Epithelial cell of esophagus (primary cell): ENCODE results near the gene PSMD11.
A peak's percentile ranks its signal among the peaks of the same experiment; 100 is the strongest.

Experiments used
- DNase-seq: peaks from one replicate; pipeline ENCODE4 v3.0.0; 2010; ENCODE audit warnings: low read depth
- H3K4me3 ChIP-seq: 2 replicates; pipeline ENCODE4 v1.5.1; 2011; ENCODE audit warnings: mild to moderate bottlenecking, low read length, control low read depth
- TF ChIP-seq, protein P1 (sequence below): IDR thresholded peaks from 2 replicates; pipeline ENCODE4 v1.5.1; 2011; ENCODE audit warnings: low read depth, mild to moderate bottlenecking, low read length, control low read depth, inconsistent platforms; ENCODE audit not compliant: insufficient read depth; ENCODE audit errors: missing control alignments

PSMD11 gene

DNA sequence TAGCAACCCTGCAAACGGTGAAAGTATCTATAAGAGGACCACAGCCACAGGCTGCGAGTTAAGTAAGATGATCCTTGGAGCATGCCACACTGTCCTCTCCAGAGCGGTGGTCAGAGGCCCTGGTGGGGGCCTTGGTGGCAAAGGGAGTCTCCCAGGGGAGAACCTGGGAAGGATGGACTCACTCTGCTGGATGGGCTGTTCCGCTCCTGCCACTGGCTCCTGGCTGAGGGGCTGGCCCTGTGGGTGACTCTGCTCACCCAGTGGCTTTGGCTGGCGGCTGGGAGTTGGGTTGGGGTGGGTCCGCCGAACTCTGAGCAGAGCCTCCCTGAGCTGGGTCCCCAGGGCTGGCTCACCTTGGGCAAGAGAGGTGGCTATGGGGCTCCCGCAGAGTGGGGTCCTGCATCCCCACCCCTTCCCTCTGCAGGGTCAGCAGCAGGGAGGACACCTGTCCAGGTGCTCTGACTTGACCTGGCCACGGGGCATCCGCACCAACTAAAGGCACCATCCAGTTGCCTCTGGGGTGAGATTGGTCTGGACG, 49.7 kb downstream of the PSMD11 start:
- TF ChIP-seq, protein P1, sequence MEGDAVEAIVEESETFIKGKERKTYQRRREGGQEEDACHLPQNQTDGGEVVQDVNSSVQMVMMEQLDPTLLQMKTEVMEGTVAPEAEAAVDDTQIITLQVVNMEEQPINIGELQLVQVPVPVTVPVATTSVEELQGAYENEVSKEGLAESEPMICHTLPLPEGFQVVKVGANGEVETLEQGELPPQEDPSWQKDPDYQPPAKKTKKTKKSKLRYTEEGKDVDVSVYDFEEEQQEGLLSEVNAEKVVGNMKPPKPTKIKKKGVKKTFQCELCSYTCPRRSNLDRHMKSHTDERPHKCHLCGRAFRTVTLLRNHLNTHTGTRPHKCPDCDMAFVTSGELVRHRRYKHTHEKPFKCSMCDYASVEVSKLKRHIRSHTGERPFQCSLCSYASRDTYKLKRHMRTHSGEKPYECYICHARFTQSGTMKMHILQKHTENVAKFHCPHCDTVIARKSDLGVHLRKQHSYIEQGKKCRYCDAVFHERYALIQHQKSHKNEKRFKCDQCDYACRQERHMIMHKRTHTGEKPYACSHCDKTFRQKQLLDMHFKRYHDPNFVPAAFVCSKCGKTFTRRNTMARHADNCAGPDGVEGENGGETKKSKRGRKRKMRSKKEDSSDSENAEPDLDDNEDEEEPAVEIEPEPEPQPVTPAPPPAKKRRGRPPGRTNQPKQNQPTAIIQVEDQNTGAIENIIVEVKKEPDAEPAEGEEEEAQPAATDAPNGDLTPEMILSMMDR, result no peak
- no peak for DNase-seq
- no peak overlapping the region for H3K4me3 ChIP-seq

DNA sequence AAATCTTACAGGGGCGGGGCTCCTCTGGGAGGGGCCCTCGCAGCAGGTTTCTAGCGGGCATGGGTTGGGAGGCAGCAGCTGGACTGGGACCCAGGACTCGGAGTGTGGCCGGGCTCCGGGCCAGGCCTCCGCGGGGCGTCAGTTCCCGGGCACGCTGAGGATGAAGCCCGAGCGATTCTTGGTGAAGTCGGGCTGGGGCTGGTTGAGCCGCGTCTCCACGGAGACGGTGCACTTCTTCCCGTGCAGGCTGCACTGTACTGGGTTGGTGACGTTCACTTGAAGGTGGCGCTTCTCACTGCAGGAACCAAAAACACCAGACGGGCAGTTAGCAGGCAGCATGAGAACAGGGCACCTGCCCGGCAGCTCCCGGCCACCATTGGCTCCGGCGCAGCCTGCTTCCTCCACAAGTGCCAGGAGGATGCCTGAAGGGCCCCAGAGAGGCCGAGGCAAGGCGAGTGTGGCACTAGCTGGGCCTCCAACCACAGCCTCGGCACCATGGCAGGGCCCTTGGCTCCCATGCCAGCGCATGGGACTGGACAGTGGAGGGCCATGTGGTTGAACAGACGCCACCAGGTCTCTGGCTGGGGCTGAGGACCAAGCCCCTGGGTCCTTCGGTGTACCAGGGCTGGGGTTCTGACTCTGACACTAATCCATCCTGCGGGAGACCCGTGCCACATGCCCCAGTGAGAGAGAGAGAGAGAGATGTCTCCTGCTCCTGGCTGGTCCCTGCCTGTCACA, 50.5 kb downstream of the PSMD11 start:
- no peak for DNase-seq
- TF ChIP-seq, protein P1, result no peak
- no peak overlapping the region for H3K4me3 ChIP-seq

DNA sequence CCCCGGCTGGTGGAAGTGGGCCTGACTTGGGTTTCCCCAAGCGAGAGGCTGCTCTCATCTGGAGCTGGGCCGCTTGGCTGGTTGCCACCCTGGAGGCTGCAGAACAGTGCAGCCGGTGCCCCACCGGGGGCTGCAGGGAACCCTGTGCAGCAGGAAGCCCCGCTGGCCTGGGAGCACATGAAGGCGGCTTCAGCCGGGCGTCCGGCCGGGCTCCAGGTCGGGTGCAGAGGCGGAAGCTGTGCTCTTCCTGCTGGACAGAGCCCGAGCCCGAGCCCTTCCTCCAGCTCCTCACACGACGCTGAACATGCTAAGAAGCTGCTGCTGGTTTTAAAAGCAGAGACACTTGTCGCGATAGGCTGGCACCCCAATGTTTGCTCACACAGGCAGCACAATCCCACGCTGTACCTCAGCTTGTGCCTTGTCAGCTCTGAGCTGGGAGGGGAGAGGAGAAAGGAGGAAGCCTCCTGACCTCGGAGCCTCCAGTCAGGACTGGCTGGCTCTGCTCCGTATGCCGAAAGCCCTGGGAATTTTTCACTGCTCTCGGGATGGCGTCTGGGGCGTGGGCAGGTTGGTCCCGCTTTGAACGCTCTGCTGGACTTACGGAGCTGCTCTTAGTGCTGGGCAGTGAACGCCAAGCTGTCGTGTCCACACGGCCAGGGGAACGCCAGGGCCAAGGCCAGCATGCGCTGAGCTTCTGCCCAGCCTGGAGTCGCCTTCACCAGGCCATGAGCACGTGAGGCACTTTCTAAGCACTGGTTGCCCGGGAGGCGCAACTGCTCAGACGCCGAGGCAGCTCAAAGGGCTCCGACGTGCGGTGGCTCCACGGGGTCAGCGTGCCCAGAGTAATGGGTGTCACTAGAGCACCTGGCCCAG, 51.3 kb downstream of the PSMD11 start:
- TF ChIP-seq, protein P1, result no peak

GRCh38 chr17:32496395-32497073, 52.2 kb downstream of the PSMD11 start:
- peak; percentile 94 for DNase-seq
- TF ChIP-seq, protein P1, result no peak
- H3K4me3 ChIP-seq, result no peak overlapping the region

More for the DNA sequence above, 51.3 kb downstream of the PSMD11 start:
- no peak overlapping the region for H3K4me3 ChIP-seq
- DNase-seq, result no peak

DNA sequence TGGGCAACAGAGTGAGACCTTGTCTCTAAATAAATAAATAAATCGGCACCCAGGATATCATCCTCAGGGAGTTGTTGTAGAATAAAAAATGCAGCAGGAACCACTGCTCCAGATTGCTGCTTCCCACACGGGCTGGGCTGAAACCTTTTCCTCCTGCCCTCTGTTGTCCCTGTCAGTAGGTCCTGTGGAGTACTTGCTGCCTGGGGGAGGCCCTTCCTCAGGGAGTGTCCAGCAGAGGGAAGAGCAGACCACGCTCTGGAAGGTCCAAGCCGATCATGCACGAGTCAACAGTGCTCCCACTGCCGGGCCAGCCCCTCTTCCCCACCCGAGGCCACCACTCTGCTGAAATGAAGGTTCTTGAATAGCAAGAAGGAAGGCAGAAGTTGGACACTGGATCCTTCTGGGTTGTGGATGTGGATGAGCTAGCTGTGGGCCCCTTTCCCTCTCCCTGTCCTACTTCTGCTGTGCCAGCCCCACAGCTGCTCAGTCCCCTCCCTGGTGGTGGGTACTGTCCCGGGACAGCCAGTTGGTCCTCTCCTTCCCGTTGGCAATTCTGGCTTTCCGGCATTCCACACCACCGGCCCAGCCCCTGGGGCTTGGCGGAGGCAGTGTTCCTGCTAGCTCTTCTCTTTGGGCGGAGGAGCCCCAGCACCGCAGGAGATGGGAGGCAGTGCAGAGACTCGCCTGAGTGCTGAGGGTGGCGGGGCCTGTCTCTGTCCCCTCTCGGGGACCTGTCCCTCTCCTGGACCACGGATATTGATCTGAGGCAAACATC, 53.3 kb downstream of the PSMD11 start:
- H3K4me3 ChIP-seq, result no peak overlapping the region
- DNase-seq, result peak; percentile 52
- TF ChIP-seq, protein P1, result peak; percentile 22

DNA sequence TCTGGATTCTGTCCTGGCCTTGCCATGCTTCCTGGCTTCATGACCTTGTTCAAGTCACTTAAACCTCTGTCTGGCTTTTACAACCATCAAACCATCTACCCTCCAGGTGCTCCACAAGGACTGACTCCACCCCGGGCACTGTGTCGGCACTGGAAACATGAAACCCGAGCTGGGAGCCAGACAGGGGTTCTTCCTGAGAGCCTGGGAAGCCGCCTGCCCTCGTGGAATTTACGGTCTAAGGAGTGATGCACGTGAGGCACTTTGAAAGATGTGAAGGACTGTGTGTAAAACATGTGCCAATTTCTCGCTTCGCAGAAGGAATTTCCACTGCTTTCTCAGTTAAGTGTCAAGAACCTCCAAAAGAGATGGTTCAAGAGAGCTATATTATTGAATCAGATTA, 54.1 kb downstream of the PSMD11 start:
- TF ChIP-seq, protein P1, result no peak
- H3K4me3 ChIP-seq, result no peak overlapping the region
- no peak for DNase-seq
